A204.1 (cell line): Measurements from ENCODE around the gene SLC9A9.

Experiments used
- FAIRE-seq: peaks from 2 replicates; lab custom pipeline; 2012; peaks lifted over from hg19 to GRCh38; lab: Jason Lieb, UNC

Gene SLC9A9

GRCh38 chr3:143239031-143239430, 609.2 kb downstream of the SLC9A9 start:
- FAIRE-seq: no peak

GRCh38 chr3:143237077-143237627, 611.1 kb downstream of the SLC9A9 start:
- no peak for FAIRE-seq

- no peak for FAIRE-seq
Measured at GRCh38 chr3:143236226-143236964, 611.9 kb downstream of the SLC9A9 start.

- no peak for FAIRE-seq
Measured at GRCh38 chr3:143235614-143236204, 612.6 kb downstream of the SLC9A9 start.

GRCh38 chr3:143234526-143234925, 613.7 kb downstream of the SLC9A9 start:
- FAIRE-seq: no peak

- no peak for FAIRE-seq
Measured at GRCh38 chr3:143232981-143233380, 615.3 kb downstream of the SLC9A9 start.

- no peak for FAIRE-seq
Measured at GRCh38 chr3:143228405-143228804, 619.9 kb downstream of the SLC9A9 start.

GRCh38 chr3:143226678-143227291, 621.5 kb downstream of the SLC9A9 start:
- no peak for FAIRE-seq

- no peak for FAIRE-seq
Measured at GRCh38 chr3:143224716-143225115, 623.6 kb downstream of the SLC9A9 start.

- no peak for FAIRE-seq
Measured at GRCh38 chr3:143222981-143223380, 625.3 kb downstream of the SLC9A9 start.

GRCh38 chr3:143222505-143222904, 625.8 kb downstream of the SLC9A9 start:
- FAIRE-seq: no peak

GRCh38 chr3:143221446-143221845, 626.8 kb downstream of the SLC9A9 start:
- FAIRE-seq: no peak

GRCh38 chr3:143220741-143221140, 627.5 kb downstream of the SLC9A9 start:
- FAIRE-seq: no peak

- no peak for FAIRE-seq
Measured at GRCh38 chr3:143218166-143218835, 630.0 kb downstream of the SLC9A9 start.

GRCh38 chr3:143217283-143217682, 631.0 kb downstream of the SLC9A9 start:
- FAIRE-seq: no peak

GRCh38 chr3:143216709-143217182, 631.5 kb downstream of the SLC9A9 start:
- no peak for FAIRE-seq
